Activated CD4-positive, alpha-beta T cell treated with anti-CD3 and anti-CD28 coated beads, Interleukin-2, amount 50 U/mL, for 1 hour (primary cell): ENCODE measurements around the gene EHD1.
A peak's percentile ranks its signal among the peaks of the same experiment; 100 is the strongest.
"Not testable (repeated sequence)": the region's sequence is repeated elsewhere in the genome, so short reads cannot be mapped to it uniquely, and the experiment has no call there.

Experiments
- DNase-seq: peaks from one replicate; pipeline ENCODE4 v3.0.0-alpha.2; 2020

EHD1 gene

GRCh38 chr11:64817476-64817875 lies 60.9 kb downstream of the EHD1 start:
- no peak for DNase-seq

- DNase-seq = not testable (repeated sequence)
Measured at GRCh38 chr11:64815433-64815832, 63.0 kb downstream of the EHD1 start.

- DNase-seq = no peak
Measured at GRCh38 chr11:64814712-64815187, 63.7 kb downstream of the EHD1 start.

GRCh38 chr11:64813826-64814225 lies 64.6 kb downstream of the EHD1 start:
- no peak for DNase-seq

GRCh38 chr11:64810891-64811272 lies 67.5 kb downstream of the EHD1 start:
- peak; percentile 28 for DNase-seq

GRCh38 chr11:64810271-64810890 lies 68.0 kb downstream of the EHD1 start, which contains the start of gene MEN1:
Gene MEN1, minus strand, starts transcription at chr11:64810551. Its CDS starts 442 bp downstream, at chr11:64810109.
- DNase-seq = peak; percentile 65

- no peak for DNase-seq
Measured at GRCh38 chr11:64809781-64810241, 68.6 kb downstream of the EHD1 start.

- DNase-seq = no peak
Measured at GRCh38 chr11:64805481-64805880, 72.9 kb downstream of the EHD1 start.

- no peak for DNase-seq
Measured at GRCh38 chr11:64804346-64805210, 73.8 kb downstream of the EHD1 start.

- DNase-seq = no peak
Measured at GRCh38 chr11:64803846-64804345, 74.5 kb downstream of the EHD1 start.

GRCh38 chr11:64803158-64803845 lies 75.1 kb downstream of the EHD1 start, which contains the start of gene MAP4K2:
Gene MAP4K2, minus strand, starts transcription at chr11:64803214. Its CDS starts 65 bp downstream, at chr11:64803149.
- DNase-seq = peak; percentile 82

- peak; percentile 31 for DNase-seq
Measured at GRCh38 chr11:64802370-64803157, 75.9 kb downstream of the EHD1 start.
